IgD-negative memory B cell (primary cell): ENCODE results near the gene CBR3. TPM values are rescaled to one million over a fixed set of nuclear protein-coding genes. Genes with fewer than 3 reads are reported as not detected.

Source experiments
- H3K27ac Mint-ChIP-seq, 3 donors: one replicate each; pipeline ENCODE4 v1.8.0; 2020 to 2022; ENCODE audit warnings: mild to moderate bottlenecking in 3 of 3, mixed read lengths in 3 of 3, moderate library complexity in 1 of 3
- H3K27me3 Mint-ChIP-seq: one replicate; pipeline ENCODE4 v1.8.0; 2021; ENCODE audit warnings: mixed read lengths
- H3K36me3 Mint-ChIP-seq: one replicate; pipeline ENCODE4 v1.8.0; 2020; ENCODE audit warnings: mild to moderate bottlenecking, mixed read lengths
- H3K4me1 Mint-ChIP-seq, 3 donors: one replicate each; pipeline ENCODE4 v1.8.0; 2020 to 2022; ENCODE audit warnings: mixed read lengths in 3 of 3, mild to moderate bottlenecking in 1 of 3
- H3K4me3 Mint-ChIP-seq, 4 donors: one replicate each; pipeline ENCODE4 v1.8.0; 2020 to 2022; ENCODE audit warnings: mild to moderate bottlenecking in 4 of 4, mixed read lengths in 4 of 4, moderate library complexity in 3 of 4
- H3K9me3 Mint-ChIP-seq, 3 donors: one replicate each; pipeline ENCODE4 v1.8.0; 2020 to 2021; ENCODE audit warnings: mixed read lengths in 3 of 3, mild to moderate bottlenecking in 1 of 3
- polyA plus RNA-seq: library from polyadenylated mRNA; unstranded; fragments of 300-500 nt; fragmentation: Illumina TruSeq; gene quantifications from one replicate; pipeline ENCODE4 v1.2.3, GENCODE V29; 2021

CBR3 gene
- polyA plus RNA-seq, 1 donor from 2014 or later = 23.7 TPM

- Mint-ChIP-seq H3K27me3 (peaks cover 14% of the 10 kb centered on the region), H3K36me3 (no peaks in the 10 kb centered on the region), H3K27ac (no peak overlapping the region), H3K4me1 (peaks cover 0 to 6% (median 2%) of the 10 kb centered on the region in 3 donors), H3K9me3 (no peaks in the 10 kb centered on the region), H3K4me3 (peak overlapping the region in 2 of 4 donors; percentile 19 to 40)
Observed at GRCh38 chr21:36104317-36105300, 30.3 kb upstream of the CBR3 start.

GRCh38 chr21:36105327-36105842 lies 29.5 kb upstream of the CBR3 start:
- Mint-ChIP-seq H3K4me1 (peaks cover 0 to 6% (median 2%) of the 10 kb centered on the region in 3 donors), H3K27me3 (peaks cover 14% of the 10 kb centered on the region), H3K9me3 (no peaks in the 10 kb centered on the region), H3K36me3 (peaks cover 2% of the 10 kb centered on the region), H3K4me3 (no peak overlapping the region), H3K27ac (no peak overlapping the region)

- Mint-ChIP-seq H3K27ac (no peak overlapping the region), H3K36me3 (peaks cover 2% of the 10 kb centered on the region), H3K4me3 (no peak overlapping the region), H3K27me3 (peaks cover 10% of the 10 kb centered on the region), H3K4me1 (peaks cover 12 to 18% (median 15%) of the 10 kb centered on the region in 3 donors), H3K9me3 (no peaks in the 10 kb centered on the region)
Observed at GRCh38 chr21:36109868-36110267, 25.0 kb upstream of the CBR3 start.

- Mint-ChIP-seq H3K9me3 (no peaks in the 10 kb centered on the region), H3K4me1 (peaks cover 12 to 22% (median 20%) of the 10 kb centered on the region in 3 donors), H3K27ac (peak overlapping the region in 1 of 3 donors; percentile 28), H3K4me3 (no peak overlapping the region), H3K36me3 (peaks cover 2% of the 10 kb centered on the region), H3K27me3 (peaks cover 4% of the 10 kb centered on the region)
Observed at GRCh38 chr21:36111238-36111637, 23.6 kb upstream of the CBR3 start.

- H3K4me3 Mint-ChIP-seq = peak overlapping the region in 3 of 4 donors; percentile 71 to 91 (median 84)
- H3K27ac Mint-ChIP-seq = peak overlapping the region in 2 of 3 donors; percentile 45 to 92
- no peaks in the 10 kb centered on the region for H3K27me3 Mint-ChIP-seq
- H3K9me3 Mint-ChIP-seq = peaks cover 0 to 1% (median 0%) of the 10 kb centered on the region in 3 donors
- H3K4me1 Mint-ChIP-seq = peaks cover 12 to 22% (median 20%) of the 10 kb centered on the region in 3 donors
- H3K36me3 Mint-ChIP-seq = peaks cover 2% of the 10 kb centered on the region
Observed at GRCh38 chr21:36113647-36114428, 21.0 kb upstream of the CBR3 start.

GRCh38 chr21:36115138-36115730 lies 19.6 kb upstream of the CBR3 start:
- Mint-ChIP-seq H3K4me3 (peak overlapping the region in 1 of 4 donors; percentile 72), H3K36me3 (no peaks in the 10 kb centered on the region), H3K27me3 (no peaks in the 10 kb centered on the region), H3K9me3 (peaks cover 0 to 1% (median 0%) of the 10 kb centered on the region in 3 donors), H3K27ac (peak overlapping the region in 2 of 3 donors; percentile 45 to 90), H3K4me1 (peaks cover 12 to 23% (median 20%) of the 10 kb centered on the region in 3 donors)

- H3K27ac Mint-ChIP-seq = no peak overlapping the region
- H3K4me1 Mint-ChIP-seq = peaks cover 12 to 23% (median 19%) of the 10 kb centered on the region in 3 donors
- H3K27me3 Mint-ChIP-seq = peaks cover 2% of the 10 kb centered on the region
- H3K36me3 Mint-ChIP-seq = no peaks in the 10 kb centered on the region
- peaks cover 0 to 1% (median 0%) of the 10 kb centered on the region in 3 donors for H3K9me3 Mint-ChIP-seq
- H3K4me3 Mint-ChIP-seq = no peak overlapping the region
Observed at GRCh38 chr21:36117286-36117741, 17.6 kb upstream of the CBR3 start.

- no peak overlapping the region for H3K4me3 Mint-ChIP-seq
- peaks cover 0 to 7% (median 2%) of the 10 kb centered on the region in 3 donors for H3K4me1 Mint-ChIP-seq
- peaks cover 2% of the 10 kb centered on the region for H3K27me3 Mint-ChIP-seq
- H3K9me3 Mint-ChIP-seq = peaks cover 0 to 1% (median 0%) of the 10 kb centered on the region in 3 donors
- no peak overlapping the region for H3K27ac Mint-ChIP-seq
- H3K36me3 Mint-ChIP-seq = no peaks in the 10 kb centered on the region
Observed at GRCh38 chr21:36120304-36120888, 14.5 kb upstream of the CBR3 start.

- H3K36me3 Mint-ChIP-seq = no peaks in the 10 kb centered on the region
- H3K4me1 Mint-ChIP-seq = peaks cover 4 to 10% (median 9%) of the 10 kb centered on the region in 3 donors
- peaks cover 2% of the 10 kb centered on the region for H3K27me3 Mint-ChIP-seq
- no peak overlapping the region for H3K4me3 Mint-ChIP-seq
- no peaks in the 10 kb centered on the region for H3K9me3 Mint-ChIP-seq
- H3K27ac Mint-ChIP-seq = no peak overlapping the region
Observed at GRCh38 chr21:36122977-36123376, 11.9 kb upstream of the CBR3 start.

GRCh38 chr21:36124395-36124794 lies 10.5 kb upstream of the CBR3 start:
- no peak overlapping the region for H3K4me3 Mint-ChIP-seq
- peaks cover 7 to 15% (median 11%) of the 10 kb centered on the region in 3 donors for H3K4me1 Mint-ChIP-seq
- no peaks in the 10 kb centered on the region for H3K36me3 Mint-ChIP-seq
- H3K27me3 Mint-ChIP-seq = peaks cover 2% of the 10 kb centered on the region
- no peak overlapping the region for H3K27ac Mint-ChIP-seq
- H3K9me3 Mint-ChIP-seq = no peaks in the 10 kb centered on the region

- H3K27me3 Mint-ChIP-seq = peaks cover 4% of the 10 kb centered on the region
- H3K4me3 Mint-ChIP-seq = peak overlapping the region in 2 of 4 donors; percentile 3 to 46
- no peaks in the 10 kb centered on the region for H3K9me3 Mint-ChIP-seq
- peaks cover 11 to 18% (median 14%) of the 10 kb centered on the region in 3 donors for H3K4me1 Mint-ChIP-seq
- H3K27ac Mint-ChIP-seq = peak overlapping the region in 1 of 3 donors; percentile 85
- H3K36me3 Mint-ChIP-seq = no peaks in the 10 kb centered on the region
Observed at GRCh38 chr21:36125512-36126207, 9.2 kb upstream of the CBR3 start.

- H3K27me3 Mint-ChIP-seq = peaks cover 7% of the 10 kb centered on the region
- no peak overlapping the region for H3K4me3 Mint-ChIP-seq
- peaks cover 15 to 21% (median 15%) of the 10 kb centered on the region in 3 donors for H3K4me1 Mint-ChIP-seq
- H3K36me3 Mint-ChIP-seq = no peaks in the 10 kb centered on the region
- H3K9me3 Mint-ChIP-seq = no peaks in the 10 kb centered on the region
- H3K27ac Mint-ChIP-seq = no peak overlapping the region
Observed at GRCh38 chr21:36126208-36126565, 8.7 kb upstream of the CBR3 start.

GRCh38 chr21:36126621-36127110 lies 8.2 kb upstream of the CBR3 start:
- no peak overlapping the region for H3K4me3 Mint-ChIP-seq
- peaks cover 15 to 21% (median 15%) of the 10 kb centered on the region in 3 donors for H3K4me1 Mint-ChIP-seq
- H3K36me3 Mint-ChIP-seq = no peaks in the 10 kb centered on the region
- no peaks in the 10 kb centered on the region for H3K9me3 Mint-ChIP-seq
- H3K27me3 Mint-ChIP-seq = peaks cover 6% of the 10 kb centered on the region
- H3K27ac Mint-ChIP-seq = no peak overlapping the region
